HG03575 (cell line): Measurements from ENCODE around the gene SGSH.
"Not testable (repeated sequence)": the region's sequence is repeated elsewhere in the genome, so short reads cannot be mapped to it uniquely, and the experiment has no call there.

Source experiments
- ATAC-seq: cut with Tn5 transposase; IDR thresholded peaks from one replicate; pipeline ENCODE4 v1.9.1; 2021; ENCODE audit not compliant: unreplicated experiment, insufficient number of reproducible peaks, low FRiP score; ENCODE audit errors: extremely low read depth

SGSH gene

DNA sequence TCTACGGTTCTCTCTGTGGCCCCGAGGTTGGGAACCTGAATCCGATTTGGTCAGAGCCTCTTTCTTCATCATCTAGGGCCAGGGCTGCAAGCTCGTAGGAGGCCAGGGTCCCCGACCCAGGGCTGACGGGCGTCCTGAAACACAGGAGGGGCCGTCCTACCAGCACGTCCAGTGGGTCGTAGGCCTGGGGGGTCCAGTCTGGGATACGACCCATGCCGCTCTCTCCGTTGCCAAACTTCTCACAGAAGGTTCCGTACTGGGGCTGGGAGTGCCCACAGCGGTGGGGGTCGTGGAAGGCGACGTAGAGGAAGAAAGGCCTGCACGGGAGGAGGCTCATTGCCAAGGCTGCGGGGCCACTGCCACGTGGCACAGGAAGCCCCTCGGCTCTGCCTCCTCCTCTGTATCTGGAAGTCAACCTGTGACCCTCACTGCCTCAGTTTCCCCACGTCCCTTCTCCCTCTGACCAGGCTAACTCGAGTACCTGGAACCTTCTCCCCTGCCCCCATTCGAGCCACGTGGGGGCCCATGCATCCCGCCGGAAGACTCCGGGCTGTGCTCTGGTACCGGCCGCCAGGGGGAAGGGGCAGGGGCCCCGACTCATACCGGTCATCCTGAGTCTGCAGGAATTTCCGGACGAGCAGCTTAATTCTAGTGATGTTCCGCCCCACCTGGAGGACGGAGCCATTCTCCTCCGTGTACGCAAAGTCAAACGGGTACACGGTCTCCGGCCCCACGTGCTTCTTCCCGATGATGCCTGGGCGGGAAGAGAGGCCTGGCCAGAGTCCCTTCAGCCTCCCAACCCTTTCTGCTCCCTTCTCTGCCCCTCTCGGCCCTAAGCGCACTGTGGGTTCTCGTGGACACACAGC, 5.9 kb downstream of the SGSH start:
- ATAC-seq, result no peak

- no peak for ATAC-seq
These were observed 6.5 kb downstream of the SGSH start for GRCh38 chr17:80213643-80213975.

DNA sequence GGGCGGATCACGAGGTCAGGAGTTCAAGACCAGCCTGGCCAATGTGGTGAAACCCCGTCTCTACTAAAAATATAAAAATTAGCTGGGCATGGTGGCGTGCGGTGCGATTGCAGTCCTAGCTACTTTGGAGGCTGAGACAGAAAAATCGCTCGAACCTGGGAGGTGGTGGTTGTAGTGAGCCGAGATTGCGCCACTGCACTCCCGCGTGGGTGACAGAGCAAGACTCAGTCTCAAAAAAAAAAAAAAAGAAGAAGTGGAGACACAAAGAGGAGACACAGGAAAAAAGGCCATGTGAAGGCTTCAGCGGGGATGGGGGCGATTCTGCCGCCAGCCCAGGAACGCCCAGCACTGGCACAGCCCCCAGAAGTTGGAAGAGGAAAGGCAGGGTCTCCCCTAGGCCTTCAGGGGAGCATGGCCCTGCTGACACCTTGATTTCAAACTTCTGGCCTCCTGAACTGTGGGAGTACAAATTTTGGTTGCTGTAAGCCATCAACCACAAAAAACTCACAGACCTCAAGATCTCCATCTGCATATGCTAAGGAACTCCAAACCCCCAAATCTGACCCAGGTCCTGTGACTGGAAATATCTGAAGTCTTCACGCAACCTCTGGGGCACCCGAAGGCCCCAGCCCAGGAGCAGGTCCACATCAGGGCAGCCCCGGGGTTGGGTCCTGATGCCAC, 7.0 kb downstream of the SGSH start:
- ATAC-seq, result no peak

- ATAC-seq, result no peak
These were observed 7.6 kb downstream of the SGSH start for GRCh38 chr17:80212511-80212910.

DNA sequence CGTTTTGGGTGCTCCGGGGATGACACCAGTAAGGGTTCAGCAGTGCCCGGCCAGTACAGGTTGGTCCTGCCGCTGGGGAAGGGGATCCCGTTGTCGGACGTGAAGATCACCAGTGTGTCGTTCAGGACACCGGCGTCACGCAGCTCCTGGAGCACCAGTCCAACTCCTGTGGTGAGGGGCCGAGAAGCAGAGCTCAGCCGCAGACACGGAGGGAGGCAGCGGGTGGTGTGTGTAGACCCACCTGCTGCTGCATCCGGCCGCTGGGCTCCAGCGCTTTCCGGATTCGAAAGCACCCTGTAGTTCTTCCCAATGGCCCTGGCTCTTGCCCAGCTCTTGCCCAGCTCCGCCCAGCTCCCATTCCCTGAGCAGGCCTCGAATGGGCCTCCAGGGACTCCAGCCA, 8.0 kb downstream of the SGSH start:
- ATAC-seq, result no peak

DNA sequence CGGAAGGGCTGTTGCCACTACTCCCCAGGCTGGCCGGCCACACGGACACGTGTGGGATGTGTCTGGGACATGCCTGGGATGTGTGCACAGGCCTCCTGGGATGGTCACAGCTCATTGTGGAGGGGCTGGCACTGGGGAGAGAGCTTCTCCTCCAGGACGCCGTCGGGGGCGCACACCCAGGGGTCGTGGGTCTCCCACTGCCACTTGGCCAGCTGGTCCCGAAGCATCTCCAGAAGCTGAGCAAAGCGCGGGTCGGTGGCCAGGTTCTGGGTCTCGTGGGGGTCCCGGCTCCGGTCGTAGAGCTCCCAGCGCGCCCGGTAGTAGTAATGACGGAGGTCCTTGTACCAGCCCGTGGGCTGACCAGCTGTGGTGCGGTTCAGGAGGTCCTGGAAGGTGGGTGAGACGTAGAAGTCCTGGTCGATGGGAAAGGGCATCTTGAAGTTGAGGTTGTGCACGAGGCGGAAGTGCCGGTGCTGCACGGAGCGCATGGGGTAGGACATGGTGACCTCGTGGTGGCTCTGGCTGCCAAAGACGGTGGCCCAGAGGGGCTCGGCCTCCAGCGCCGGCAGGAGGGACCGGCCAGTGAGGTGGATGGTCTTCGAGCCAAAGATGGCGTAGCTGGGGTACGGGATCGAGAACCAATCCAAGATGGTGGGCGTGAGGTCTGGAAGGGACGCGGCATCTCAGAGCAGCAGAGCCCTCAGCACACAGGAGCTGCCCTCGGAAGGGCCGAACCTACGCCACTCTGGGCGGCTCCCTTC, 9.6 kb downstream of the SGSH start:
- ATAC-seq, result no peak

- ATAC-seq, result no peak
These were observed 10.4 kb downstream of the SGSH start for GRCh38 chr17:80209765-80210164.

- ATAC-seq, result no peak
These were observed 12.1 kb downstream of the SGSH start for GRCh38 chr17:80208050-80208449.

GRCh38 chr17:80205811-80206210, 14.3 kb downstream of the SGSH start:
- ATAC-seq, result no peak

DNA sequence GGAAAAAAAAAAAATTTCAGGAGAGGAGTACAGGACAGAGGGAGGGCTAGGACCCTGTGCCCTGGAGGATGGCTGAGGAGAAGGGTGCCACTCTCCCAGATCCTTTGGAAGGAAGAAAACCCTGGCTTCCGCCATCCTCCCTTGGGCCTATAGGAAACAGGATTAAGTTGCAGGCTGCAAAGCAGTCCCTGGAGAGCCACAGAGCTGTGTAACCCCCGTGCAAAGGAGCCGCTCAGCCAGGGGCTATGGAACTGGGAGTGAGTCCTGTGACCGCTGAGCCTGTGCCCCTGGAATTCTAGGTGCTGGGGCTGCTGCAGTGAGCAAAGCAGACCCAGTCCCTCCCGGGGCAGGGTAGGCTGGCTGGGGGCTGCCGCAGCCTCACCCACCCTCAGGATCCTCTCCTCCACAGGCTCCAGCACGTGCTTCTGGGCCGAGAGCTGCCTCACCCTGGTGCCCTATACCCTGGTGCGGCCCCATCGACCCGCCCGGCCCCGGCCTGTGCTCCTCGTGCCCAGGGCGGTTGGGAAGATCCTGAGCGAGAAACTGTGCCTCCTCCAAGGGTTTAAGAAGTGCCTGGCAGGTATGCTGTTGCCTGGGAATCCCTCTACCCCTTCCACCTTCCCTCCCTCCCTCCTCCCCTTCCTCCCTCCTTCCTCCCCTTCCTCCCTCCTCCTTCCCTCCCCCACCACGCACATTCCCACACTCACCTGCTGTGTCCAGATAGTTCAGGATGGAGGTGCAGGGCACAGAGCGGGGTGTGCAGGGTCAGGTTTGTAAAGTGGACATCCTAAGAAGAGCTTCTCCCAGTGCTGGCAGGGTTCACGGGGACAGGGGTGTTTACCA, 15.3 kb downstream of the SGSH start:
- ATAC-seq, result no peak

GRCh38 chr17:80203471-80203963, 16.6 kb downstream of the SGSH start:
- ATAC-seq, result no peak

GRCh38 chr17:80202197-80202596, 17.9 kb downstream of the SGSH start:
- ATAC-seq, result no peak

DNA sequence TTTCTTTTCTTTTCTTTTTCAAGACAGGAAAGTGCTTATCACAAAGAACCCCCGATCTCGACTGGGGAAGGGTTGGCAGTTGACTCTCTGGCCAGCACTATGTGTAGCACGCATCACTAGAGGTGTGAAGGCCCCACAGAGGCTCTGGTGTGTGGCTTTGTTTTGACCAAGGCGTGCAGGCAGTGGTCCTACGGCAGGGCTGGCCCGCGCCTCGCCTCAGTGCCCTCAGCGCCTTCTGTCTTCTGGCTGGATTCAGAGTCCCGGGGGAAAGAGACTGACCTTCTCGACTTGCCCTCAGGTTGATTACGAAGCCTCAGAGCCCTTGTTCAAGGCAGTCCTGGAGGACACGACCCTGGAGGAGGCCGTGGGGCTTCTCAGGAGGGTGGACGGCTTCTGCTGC, 18.7 kb downstream of the SGSH start:
- ATAC-seq, result no peak

GRCh38 chr17:80199295-80199694, 20.8 kb downstream of the SGSH start:
- not testable (repeated sequence) for ATAC-seq

GRCh38 chr17:80198144-80198661, 21.9 kb downstream of the SGSH start:
- ATAC-seq, result no peak

- no peak for ATAC-seq
These were observed 23.5 kb downstream of the SGSH start for GRCh38 chr17:80196652-80197051.

- ATAC-seq, result no peak
These were observed 24.2 kb downstream of the SGSH start for GRCh38 chr17:80195671-80196529.

- ATAC-seq, result no peak
These were observed 25.0 kb downstream of the SGSH start for GRCh38 chr17:80195141-80195540.
